Mucosa of descending colon (tissue), 3 donors: Measurements from ENCODE around the gene SYNDIG1. TPM values are rescaled to one million over a fixed set of nuclear protein-coding genes. Genes with fewer than 3 reads are reported as not detected.

ENCODE experiments used
- ATAC-seq: fragments of 200-7000 bp; cut with Tn5 transposase; one replicate; pipeline ENCODE4 v1.9.1; 2020; ENCODE audit warnings: mild to moderate bottlenecking, moderate library complexity
- DNase-seq, 3 donors: peaks; one replicate each; pipeline ENCODE4 v3.0.0-alpha.2; 2020
- H3K36me3 ChIP-seq: fragments of 200-600 bp; one replicate; pipeline ENCODE4 v1.8.0; 2021; ENCODE audit warnings: low read depth, mild to moderate bottlenecking
- H3K4me1 ChIP-seq: fragments of 200-600 bp; one replicate; pipeline ENCODE4 v1.8.0; 2021; ENCODE audit warnings: low read depth, mild to moderate bottlenecking
- H3K4me3 ChIP-seq: fragments of 200-600 bp; one replicate; pipeline ENCODE4 v1.8.0; 2021; ENCODE audit warnings: mild to moderate bottlenecking
- H3K9me3 ChIP-seq: fragments of 200-600 bp; one replicate; pipeline ENCODE4 v1.8.0; 2021; ENCODE audit warnings: mild to moderate bottlenecking
- CTCF ChIP-seq: fragments of 200-600 bp; IDR thresholded peaks from one replicate; pipeline ENCODE4 v1.8.0; 2022; ENCODE audit warnings: antibody characterized with exemption, mild to moderate bottlenecking
- intact Hi-C, 2 donors: fragments of 100-400 bp; cut with DNase I in 1 of 2; cut with micrococcal nuclease in 1 of 2; formaldehyde crosslinking; loops; one replicate each; pipeline versions ENCODE4 v1.11.0 to v1.11.1; 2022; cut with DNase I, micrococcal nuclease
- total RNA-seq, 3 donors: library from RNA; stranded (reverse); fragmentation: NEBNext Ultra II Directional in 2 of 3; extraction: Animal tissue kit (Norgen Biotek cat#: 25700) in 2 of 3; gene quantifications; one replicate each; pipeline versions ENCODE4 v1.2.1 to v1.2.4, GENCODE V29; 2021 to 2023
- donor health status: DM: no; HTN: no; CAD: no; lungs with moderate emphysema.
- donor health status: DM: no; HTN: no; CAD: no.
- donor health status: DM: no; HTN: yes; CAD: no.

The SYNDIG1 gene
- total RNA-seq, 3 donors from 2014 or later: 0.12 to 0.46 (median 0.35) TPM

- intact Hi-C loops: no loop called here
- no peak for DNase-seq
- Histone ChIP-seq H3K4me3 (no peak overlapping the region), H3K4me1 (no peaks in the 10 kb centered on the region), H3K36me3 (no peaks in the 10 kb centered on the region), H3K9me3 (no peaks in the 10 kb centered on the region)
- no peak for TF ChIP-seq CTCF
- no peak for ATAC-seq
Measured at GRCh38 chr20:24423390-24424313, 45.8 kb upstream of the SYNDIG1 start.

GRCh38 chr20:24425523-24426135, 43.8 kb upstream of the SYNDIG1 start:
- no peak for ATAC-seq
- intact Hi-C loops: no loop called here
- no peak for DNase-seq
- Histone ChIP-seq H3K36me3 (no peaks in the 10 kb centered on the region), H3K4me3 (no peak overlapping the region), H3K9me3 (no peaks in the 10 kb centered on the region), H3K4me1 (no peaks in the 10 kb centered on the region)
- no peak for TF ChIP-seq CTCF

- no peak overlapping the region for H3K4me3 ChIP-seq
- H3K36me3 ChIP-seq: no peaks in the 10 kb centered on the region
- no peak for TF ChIP-seq CTCF
- DNase-seq (no peak), ATAC-seq (no peak)
- H3K9me3 ChIP-seq: no peaks in the 10 kb centered on the region
- intact Hi-C loops: no loop called here
- peaks cover 8% of the 10 kb centered on the region for H3K4me1 ChIP-seq
Measured at GRCh38 chr20:24431279-24432045, 38.0 kb upstream of the SYNDIG1 start.

- ATAC-seq (peak; percentile 95), DNase-seq (peak in 2 of 3 donors; percentile 48 to 68)
- Histone ChIP-seq H3K36me3 (no peaks in the 10 kb centered on the region), H3K9me3 (no peaks in the 10 kb centered on the region), H3K4me3 (no peak overlapping the region), H3K4me1 (peaks cover 10% of the 10 kb centered on the region)
- intact Hi-C loops: no loop called here
- TF ChIP-seq CTCF: no peak
Measured at GRCh38 chr20:24432046-24432442, 37.4 kb upstream of the SYNDIG1 start.

GRCh38 chr20:24436160-24436559, 33.3 kb upstream of the SYNDIG1 start:
- no peaks in the 10 kb centered on the region for H3K36me3 ChIP-seq
- no peak for TF ChIP-seq CTCF
- intact Hi-C loops: no loop called here
- DNase-seq (no peak), ATAC-seq (no peak)
- H3K4me1 ChIP-seq: peaks cover 26% of the 10 kb centered on the region
- no peak overlapping the region for H3K4me3 ChIP-seq
- H3K9me3 ChIP-seq: no peaks in the 10 kb centered on the region
